K562 treated with DMSO at 1 percent for 48 hours (cell line): ENCODE results near the gene KLF9. TPM values are rescaled to one million over a fixed set of nuclear protein-coding genes. Genes with fewer than 3 reads are reported as not detected.

Experiments used
- total RNA-seq: library from RNA; unstranded; fragments of 300-600 nt; gene quantifications from 2 replicates; pipeline ENCODE4 v1.2.3, GENCODE V29; 2022; ENCODE audit warnings: low replicate concordance; ENCODE audit errors: extremely low read depth

KLF9 gene
- total RNA-seq = not detected in 2 replicates

DNA sequence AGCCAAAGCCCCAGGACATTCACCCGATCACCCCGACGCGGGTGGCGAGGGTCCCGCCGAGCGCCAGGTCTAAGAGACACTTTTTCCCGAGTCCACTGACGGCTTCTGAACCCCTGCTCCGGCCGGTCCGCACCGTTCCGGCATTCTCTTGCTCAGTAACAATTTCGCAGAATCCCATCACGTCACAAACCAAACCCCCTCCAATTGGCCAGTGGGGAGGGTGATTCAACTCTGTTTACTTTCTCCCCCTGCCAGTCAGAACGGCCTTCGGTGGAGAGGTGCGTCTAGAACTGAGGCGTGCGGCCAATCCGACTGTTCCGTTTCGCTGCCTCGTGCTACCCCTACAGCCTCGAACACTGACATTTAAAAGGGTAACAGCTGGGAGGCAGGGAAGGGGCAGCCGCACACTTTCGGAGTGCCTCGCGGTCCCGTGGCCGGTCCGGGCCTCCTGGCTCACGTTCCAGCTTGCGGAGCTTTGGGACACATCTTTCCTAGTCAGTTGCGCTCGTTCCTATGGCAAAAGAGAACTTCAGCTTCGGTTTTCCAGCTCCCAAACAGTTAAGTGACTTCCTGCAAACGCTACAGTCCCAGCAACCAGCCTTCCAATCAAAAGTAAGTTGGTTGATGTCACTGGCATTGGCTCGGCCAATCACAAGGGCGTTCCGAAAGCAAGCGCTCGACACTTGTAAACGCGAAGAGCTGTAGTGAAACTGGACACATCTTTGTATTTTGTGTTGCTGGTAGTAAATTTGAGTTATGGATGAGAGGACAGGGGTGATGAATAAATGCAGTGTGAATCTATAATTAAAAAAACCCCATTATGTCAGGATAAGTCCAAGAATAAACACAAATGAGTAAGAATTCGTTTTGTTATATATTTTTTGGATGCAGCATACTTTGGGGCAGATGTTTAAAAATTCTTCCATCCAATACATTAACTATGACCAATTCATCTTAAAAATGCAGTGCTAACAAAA, at the start of gene KLF9:
Gene KLF9, minus strand, starts transcription at position 859 of the 977 bp plus-strand sequence. CDS start 1,294 bp downstream, outside the sequence.

Other genes starting within 250 kb of the KLF9 start
- gene SMC5, start 155.7 kb downstream of the KLF9 start, total RNA-seq = not detected in 2 replicates